K562 (cell line): ENCODE data around the gene PLXDC1. TPM values are rescaled to one million over a fixed set of nuclear protein-coding genes. Genes with fewer than 3 reads are reported as not detected.

Source experiments
- ATAC-seq: fragments of 200-7000 bp; cut with Tn5 transposase; 3 replicates; pipeline ENCODE4 v1.9.1; 2020; ENCODE audit warnings: moderate library complexity
- BruUV-seq: library from RNA; stranded (reverse); fragments of 400-500 nt; replicated peaks from 2 replicates; lab custom pipeline; 2021; lab: Mats Ljungman, UMichigan
- CTCF ChIA-PET: fragments of 300-600 bp; formaldehyde crosslinking; extraction: SDS; loops from one replicate; lab custom pipeline; 2021; ENCODE audit warnings: low intra/inter-chr PET ratio; lab: Yijun Ruan, JAX
- POLR2A ChIA-PET: fragments of 300-600, 350-650 bp; sonication (Branson Sonifier 250); formaldehyde crosslinking; extraction: SDS; loops from one replicate; lab custom pipeline; 2021; ENCODE audit warnings: antibody characterized with exemption, inconsistent platforms; lab: Yijun Ruan, JAX
- DNase-seq, 4 experiments: peaks; one replicate each; pipeline versions ENCODE4 v3.0.0 to v3.0.0-alpha.2; 2011 to 2018; ENCODE audit warnings: low spot score in 3 of 4, mixed read lengths in 3 of 4; ENCODE audit errors: extremely low read depth in 1 of 4
- FAIRE-seq: peaks from 2 replicates; lab custom pipeline; 2011; peaks lifted over from hg19 to GRCh38; lab: Jason Lieb, UNC
- H2AFZ ChIP-seq: 2 replicates; pipeline ENCODE4 v1.6.0; 2011; ENCODE audit warnings: low read depth, low read length, control low read depth, inconsistent platforms
- H3K27ac ChIP-seq: fragments of 200-600 bp; 3 replicates; pipeline ENCODE4 v1.8.0; 2011; ENCODE audit warnings: low read depth, mild to moderate bottlenecking, control low read depth, inconsistent platforms, low read length, moderate library complexity, mixed read lengths; ENCODE audit errors: extremely low read depth
- H3K27me3 ChIP-seq, 2 experiments: fragments of 300-600 bp in 1 of 2; 2 replicates in 1 of 2; 3 replicates in 1 of 2; pipeline versions ENCODE4 v1.6.0 to v1.8.0; 2011; ENCODE audit warnings: inconsistent platforms in 2 of 2, low read length in 2 of 2, mild to moderate bottlenecking in 1 of 2, mixed read lengths in 1 of 2, moderate library complexity in 1 of 2; ENCODE audit not compliant: control insufficient read depth in 2 of 2, insufficient read depth in 2 of 2
- H3K36me3 ChIP-seq: fragments of 300-600 bp; 3 replicates; pipeline ENCODE4 v1.8.0; 2011; ENCODE audit warnings: mild to moderate bottlenecking, low read length, inconsistent platforms; ENCODE audit not compliant: control insufficient read depth, insufficient read depth
- H3K4me1 ChIP-seq, 2 experiments: fragments of 200-600 bp in 1 of 2; replicated peaks in 1 of 2; 2 replicates in 1 of 2; 3 replicates in 1 of 2; pipeline versions ENCODE4 v1.5.1 to v1.8.0; 2011; ENCODE audit warnings: inconsistent platforms in 2 of 2, low read length in 2 of 2, mild to moderate bottlenecking in 1 of 2, mixed read lengths in 1 of 2, moderate library complexity in 1 of 2; ENCODE audit not compliant: control insufficient read depth in 2 of 2, insufficient read depth in 2 of 2
- H3K4me2 ChIP-seq: 2 replicates; pipeline ENCODE4 v1.6.1; 2011; ENCODE audit warnings: low read length, control low read depth, inconsistent platforms, mixed read lengths; ENCODE audit not compliant: insufficient read depth
- H3K4me3 ChIP-seq: fragments of 200-600 bp; sonication (generic), shearing (Covaris generic); 2 replicates; pipeline ENCODE4 v1.5.1; 2016; ENCODE audit warnings: control low read depth, inconsistent platforms
- H3K79me2 ChIP-seq: fragments of 200-600 bp; 3 replicates; pipeline ENCODE4 v1.8.0; 2011; ENCODE audit warnings: low read length, inconsistent platforms; ENCODE audit not compliant: control insufficient read depth, insufficient read depth
- H3K9ac ChIP-seq, 2 experiments: 2 replicates each; pipeline versions ENCODE4 v1.6.0 to v1.6.1; 2011; ENCODE audit warnings: low read depth in 2 of 2, low read length in 2 of 2, control low read depth in 1 of 2, inconsistent platforms in 1 of 2, mild to moderate bottlenecking in 1 of 2, mixed read lengths in 1 of 2; ENCODE audit not compliant: insufficient read depth in 1 of 2
- H3K9me1 ChIP-seq: one replicate; pipeline ENCODE4 v1.6.0; 2011; ENCODE audit warnings: inconsistent platforms, mild to moderate bottlenecking, low read length, moderate library complexity; ENCODE audit not compliant: control insufficient read depth, insufficient read depth
- H3K9me3 ChIP-seq: replicated peaks from 2 replicates; pipeline ENCODE4 v1.5.1; 2011; ENCODE audit warnings: low read depth, low read length, inconsistent platforms; ENCODE audit not compliant: control insufficient read depth, insufficient read depth
- H4K20me1 ChIP-seq: replicated peaks from 2 replicates; pipeline ENCODE4 v1.6.1; 2011; ENCODE audit warnings: low read length, inconsistent platforms, mixed read lengths; ENCODE audit not compliant: control insufficient read depth, insufficient read depth
- ARHGAP35 ChIP-seq: fragments of 450-650 bp; IDR thresholded peaks from 2 replicates; pipeline ENCODE4 v1.6.1; 2018; ENCODE audit not compliant: partially characterized antibody
- BHLHE40 ChIP-seq: IDR thresholded peaks from 2 replicates; pipeline ENCODE4 v1.6.1; 2011; ENCODE audit warnings: low read length, improper control_type of control experiment
- BRCA1 ChIP-seq, 2 experiments: fragments of 450-650 bp in 1 of 2; sonication (generic) in 1 of 2; formaldehyde crosslinking in 1 of 2; IDR thresholded peaks; 2 replicates each; pipeline versions ENCODE4 v1.5.0 to v1.6.1; 2017 to 2020; ENCODE audit warnings: mild to moderate bottlenecking in 1 of 2, missing genetic modification reagents in 1 of 2
- CBX2 ChIP-seq: fragments of 200-600 bp; sonication (generic); IDR thresholded peaks from one replicate; pipeline ENCODE4 v1.6.1; 2012; ENCODE audit warnings: mild to moderate bottlenecking, low read length, inconsistent platforms; ENCODE audit not compliant: insufficient read depth, poor library complexity, severe bottlenecking
- CTBP1 ChIP-seq: fragments of 450-650 bp; IDR thresholded peaks from 2 replicates; pipeline ENCODE4 v1.6.1; 2016; ENCODE audit warnings: borderline replicate concordance
- DACH1 ChIP-seq: fragments of 450-650 bp; IDR thresholded peaks from 2 replicates; pipeline ENCODE4 v1.6.1; 2018; ENCODE audit not compliant: partially characterized antibody
- ETV6 ChIP-seq, 3 experiments: fragments of 150-350 bp in 1 of 3; sonication (generic) in 1 of 3; formaldehyde crosslinking in 1 of 3; IDR thresholded peaks; 2 replicates each; pipeline versions ENCODE4 v1.6.1 to v1.8.0; 2014 to 2022; ENCODE audit warnings: borderline replicate concordance in 2 of 3, low read depth in 2 of 3, antibody characterized with exemption in 1 of 3, low read length in 1 of 3, mild to moderate bottlenecking in 1 of 3, missing genetic modification reagents in 1 of 3
- ZNF282 ChIP-seq: sonication (generic); formaldehyde crosslinking; IDR thresholded peaks from 2 replicates; pipeline ENCODE4 v1.8.1; 2023; ENCODE audit warnings: missing genetic modification reagents
- ZNF324 ChIP-seq: fragments of 250-450 bp; sonication (Bioruptor Pico); IDR thresholded peaks from 2 replicates; pipeline ENCODE4 v1.4.0; 2020; ENCODE audit warnings: mild to moderate bottlenecking
- ZNF444 ChIP-seq: fragments of 250-450 bp; sonication (Bioruptor Pico); IDR thresholded peaks from 2 replicates; pipeline ENCODE4 v1.4.0; 2020; ENCODE audit warnings: mild to moderate bottlenecking, moderate library complexity
- WGBS: fragments of 100-300 bp; shearing (Covaris generic); methylation state at CpG from one replicate; pipeline ENCODE4 v1.1.6; 2016; ENCODE audit warnings: low coverage, mixed read lengths; ENCODE audit not compliant: insufficient coverage; ENCODE audit errors: missing lambda C conversion rate; 5-methylcytosine and 5-hydroxymethylcytosine counted together
- in situ Hi-C: fragments of 300-500 bp; cut with MboI; formaldehyde crosslinking; loops from 4 replicates; pipeline ENCODE4 v1.15.0; 2018; ENCODE audit warnings: inconsistent platforms, mixed read lengths
- intact Hi-C: fragments of 100-400 bp; cut with micrococcal nuclease; formaldehyde crosslinking; loops from 2 replicates; pipeline ENCODE4 v1.14.2; 2022
- polyA plus RNA-seq, 8 experiments: library from polyadenylated mRNA; depleted of rRNA in 4 of 8; stranded (reverse) in 5 of 8; unstranded in 3 of 8; fragments of >200 nt; fragmentation: Nextera tagmentation in 2 of 8; fragmentation: Illumina TruSeq in 1 of 8; extraction: Ambion mirVana in 2 of 8; extraction: Trizol in 1 of 8; gene quantifications; 2 replicates each; pipeline versions ENCODE4 v1.2.1 to v1.2.3, GENCODE V29; 2011 to 2014; ENCODE audit warnings: inconsistent platforms in 1 of 8, missing spikeins in 1 of 8
- total RNA-seq, 7 experiments: library from RNA; depleted of rRNA in 6 of 7; stranded (reverse); fragments of >200 nt in 6 of 7; fragmentation: Illumina TruSeq in 2 of 7; extraction: Trizol in 2 of 7; gene quantifications; 2 replicates each; pipeline versions ENCODE4 v1.2.1 to v1.2.3, GENCODE V29; 2011 to 2021; ENCODE audit warnings: low replicate concordance in 1 of 7
- TF ChIP-seq, protein P1 (sequence below): fragments of 450-650 bp; IDR thresholded peaks from 2 replicates; pipeline ENCODE4 v1.6.1; 2017; ENCODE audit warnings: antibody characterized with exemption, mild to moderate bottlenecking
- TF ChIP-seq, protein P2 (sequence below), 2 experiments: fragments of 450-650 bp; IDR thresholded peaks; 2 replicates each; pipeline ENCODE4 v1.6.1; 2016
- TF ChIP-seq, protein P3 (sequence below): fragments of 250-450 bp; sonication (Bioruptor Pico); IDR thresholded peaks from 2 replicates; pipeline ENCODE4 v1.8.0; 2021; ENCODE audit warnings: borderline replicate concordance, mild to moderate bottlenecking, moderate library complexity; ENCODE audit not compliant: poor library complexity, severe bottlenecking
- TF ChIP-seq, protein P4 (sequence below): fragments of 250-450 bp; sonication (Bioruptor Pico); IDR thresholded peaks from 2 replicates; pipeline ENCODE4 v1.8.0; 2022; ENCODE audit warnings: inconsistent platforms, mild to moderate bottlenecking, moderate library complexity, borderline replicate concordance

PLXDC1 gene
- total and polyA plus RNA-seq, 9 of the 15 experiments (the other 6 are each of a cell fraction or from before 2014, with no cell fraction given): not detected

DNA sequence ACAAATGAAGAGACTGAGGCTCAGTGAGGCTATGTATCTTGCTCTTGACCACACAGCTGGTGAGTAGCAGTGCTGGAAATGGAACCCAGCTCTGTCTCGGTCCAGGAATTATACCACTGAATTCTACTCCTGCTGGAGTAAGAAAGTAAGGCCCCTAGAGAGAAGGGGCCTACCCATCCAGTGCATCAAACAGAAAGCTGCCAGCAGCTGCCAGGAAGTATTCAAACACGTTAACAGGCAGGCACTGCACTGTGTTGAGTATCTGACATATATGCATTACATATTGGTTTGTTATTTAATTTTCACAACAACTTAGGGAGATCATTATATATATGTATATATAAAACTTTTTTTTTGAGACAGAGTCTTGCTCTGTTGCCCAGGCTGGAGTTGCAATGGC is 10.5 kb upstream of the PLXDC1 start:
- DNase-seq (no peak), ATAC-seq (no peak), FAIRE-seq (no peak)
- Histone ChIP-seq H3K4me1 (peaks cover 5 to 16% of the 10 kb centered on the region in 2 experiments; a peak in 3 of 5 replicates), H4K20me1 (no peaks in the 10 kb centered on the region), H3K9ac (no peak overlapping the region), H2AFZ (no peak overlapping the region), H3K4me2 (no peak overlapping the region), H3K9me1 (no peaks in the 10 kb centered on the region), H3K36me3 (no peaks in the 10 kb centered on the region), H3K27ac (no peak overlapping the region), H3K79me2 (no peaks in the 10 kb centered on the region), H3K4me3 (no peak overlapping the region), H3K9me3 (no peaks in the 10 kb centered on the region), H3K27me3 (peaks cover 0 to 7% of the 10 kb centered on the region in 2 experiments; a peak in 2 of 5 replicates)
- BruUV-seq: no TSS peak
- in situ Hi-C loops (no loop called here), intact Hi-C loops (no loop called here)
- CTCF ChIA-PET: no interaction called here
- WGBS: 16% methylated on average over 2 of the region's 2 CpGs
- POLR2A ChIA-PET: interaction anchor here (1.2 kb wide), 1 partner anchor 47 kb away, joined by 3 read pairs; no protein-coding TSS in a partner anchor
- TF ChIP-seq ARHGAP35: no peak
- TF ChIP-seq ZNF444 (CRISPR knock-in tag): no peak
- no peak for TF ChIP-seq ZNF282 (CRISPR knock-in tag)
- TF ChIP-seq ETV6 (IDR thresholded peaks at IDR 0.05; ENCODE audit: borderline replicate concordance in 1 of 2, low read depth in 2 of 2, low read length in 1 of 2): no peak
- TF ChIP-seq ETV6 (CRISPR knock-in tag; IDR thresholded peaks at IDR 0.05; ENCODE audit: borderline replicate concordance): no peak
- TF ChIP-seq, protein P1, sequence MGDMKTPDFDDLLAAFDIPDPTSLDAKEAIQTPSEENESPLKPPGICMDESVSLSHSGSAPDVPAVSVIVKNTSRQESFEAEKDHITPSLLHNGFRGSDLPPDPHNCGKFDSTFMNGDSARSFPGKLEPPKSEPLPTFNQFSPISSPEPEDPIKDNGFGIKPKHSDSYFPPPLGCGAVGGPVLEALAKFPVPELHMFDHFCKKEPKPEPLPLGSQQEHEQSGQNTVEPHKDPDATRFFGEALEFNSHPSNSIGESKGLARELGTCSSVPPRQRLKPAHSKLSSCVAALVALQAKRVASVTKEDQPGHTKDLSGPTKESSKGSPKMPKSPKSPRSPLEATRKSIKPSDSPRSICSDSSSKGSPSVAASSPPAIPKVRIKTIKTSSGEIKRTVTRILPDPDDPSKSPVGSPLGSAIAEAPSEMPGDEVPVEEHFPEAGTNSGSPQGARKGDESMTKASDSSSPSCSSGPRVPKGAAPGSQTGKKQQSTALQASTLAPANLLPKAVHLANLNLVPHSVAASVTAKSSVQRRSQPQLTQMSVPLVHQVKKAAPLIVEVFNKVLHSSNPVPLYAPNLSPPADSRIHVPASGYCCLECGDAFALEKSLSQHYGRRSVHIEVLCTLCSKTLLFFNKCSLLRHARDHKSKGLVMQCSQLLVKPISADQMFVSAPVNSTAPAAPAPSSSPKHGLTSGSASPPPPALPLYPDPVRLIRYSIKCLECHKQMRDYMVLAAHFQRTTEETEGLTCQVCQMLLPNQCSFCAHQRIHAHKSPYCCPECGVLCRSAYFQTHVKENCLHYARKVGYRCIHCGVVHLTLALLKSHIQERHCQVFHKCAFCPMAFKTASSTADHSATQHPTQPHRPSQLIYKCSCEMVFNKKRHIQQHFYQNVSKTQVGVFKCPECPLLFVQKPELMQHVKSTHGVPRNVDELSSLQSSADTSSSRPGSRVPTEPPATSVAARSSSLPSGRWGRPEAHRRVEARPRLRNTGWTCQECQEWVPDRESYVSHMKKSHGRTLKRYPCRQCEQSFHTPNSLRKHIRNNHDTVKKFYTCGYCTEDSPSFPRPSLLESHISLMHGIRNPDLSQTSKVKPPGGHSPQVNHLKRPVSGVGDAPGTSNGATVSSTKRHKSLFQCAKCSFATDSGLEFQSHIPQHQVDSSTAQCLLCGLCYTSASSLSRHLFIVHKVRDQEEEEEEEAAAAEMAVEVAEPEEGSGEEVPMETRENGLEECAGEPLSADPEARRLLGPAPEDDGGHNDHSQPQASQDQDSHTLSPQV: no peak
- no peak for TF ChIP-seq BHLHE40
- no peak for TF ChIP-seq CBX2
- TF ChIP-seq, protein P2, sequence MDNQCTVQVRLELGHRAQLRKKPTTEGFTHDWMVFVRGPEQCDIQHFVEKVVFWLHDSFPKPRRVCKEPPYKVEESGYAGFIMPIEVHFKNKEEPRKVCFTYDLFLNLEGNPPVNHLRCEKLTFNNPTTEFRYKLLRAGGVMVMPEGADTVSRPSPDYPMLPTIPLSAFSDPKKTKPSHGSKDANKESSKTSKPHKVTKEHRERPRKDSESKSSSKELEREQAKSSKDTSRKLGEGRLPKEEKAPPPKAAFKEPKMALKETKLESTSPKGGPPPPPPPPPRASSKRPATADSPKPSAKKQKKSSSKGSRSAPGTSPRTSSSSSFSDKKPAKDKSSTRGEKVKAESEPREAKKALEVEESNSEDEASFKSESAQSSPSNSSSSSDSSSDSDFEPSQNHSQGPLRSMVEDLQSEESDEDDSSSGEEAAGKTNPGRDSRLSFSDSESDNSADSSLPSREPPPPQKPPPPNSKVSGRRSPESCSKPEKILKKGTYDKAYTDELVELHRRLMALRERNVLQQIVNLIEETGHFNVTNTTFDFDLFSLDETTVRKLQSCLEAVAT (IDR thresholded peaks at IDR 0.05): no peak
- TF ChIP-seq, protein P3, sequence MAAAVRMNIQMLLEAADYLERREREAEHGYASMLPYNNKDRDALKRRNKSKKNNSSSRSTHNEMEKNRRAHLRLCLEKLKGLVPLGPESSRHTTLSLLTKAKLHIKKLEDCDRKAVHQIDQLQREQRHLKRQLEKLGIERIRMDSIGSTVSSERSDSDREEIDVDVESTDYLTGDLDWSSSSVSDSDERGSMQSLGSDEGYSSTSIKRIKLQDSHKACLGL (CRISPR knock-in tag): no peak
- TF ChIP-seq DACH1: no peak
- TF ChIP-seq ZNF324 (CRISPR knock-in tag): no peak
- no peak for TF ChIP-seq BRCA1 (IDR thresholded peaks at IDR 0.05)
- TF ChIP-seq BRCA1 (CRISPR knock-in tag; IDR thresholded peaks at IDR 0.05): no peak
- TF ChIP-seq, protein P4, sequence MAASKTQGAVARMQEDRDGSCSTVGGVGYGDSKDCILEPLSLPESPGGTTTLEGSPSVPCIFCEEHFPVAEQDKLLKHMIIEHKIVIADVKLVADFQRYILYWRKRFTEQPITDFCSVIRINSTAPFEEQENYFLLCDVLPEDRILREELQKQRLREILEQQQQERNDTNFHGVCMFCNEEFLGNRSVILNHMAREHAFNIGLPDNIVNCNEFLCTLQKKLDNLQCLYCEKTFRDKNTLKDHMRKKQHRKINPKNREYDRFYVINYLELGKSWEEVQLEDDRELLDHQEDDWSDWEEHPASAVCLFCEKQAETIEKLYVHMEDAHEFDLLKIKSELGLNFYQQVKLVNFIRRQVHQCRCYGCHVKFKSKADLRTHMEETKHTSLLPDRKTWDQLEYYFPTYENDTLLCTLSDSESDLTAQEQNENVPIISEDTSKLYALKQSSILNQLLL (CRISPR knock-in tag): no peak
- no peak for TF ChIP-seq CTBP1
